Measurements from ENCODE around the gene GPR108.

DNA sequence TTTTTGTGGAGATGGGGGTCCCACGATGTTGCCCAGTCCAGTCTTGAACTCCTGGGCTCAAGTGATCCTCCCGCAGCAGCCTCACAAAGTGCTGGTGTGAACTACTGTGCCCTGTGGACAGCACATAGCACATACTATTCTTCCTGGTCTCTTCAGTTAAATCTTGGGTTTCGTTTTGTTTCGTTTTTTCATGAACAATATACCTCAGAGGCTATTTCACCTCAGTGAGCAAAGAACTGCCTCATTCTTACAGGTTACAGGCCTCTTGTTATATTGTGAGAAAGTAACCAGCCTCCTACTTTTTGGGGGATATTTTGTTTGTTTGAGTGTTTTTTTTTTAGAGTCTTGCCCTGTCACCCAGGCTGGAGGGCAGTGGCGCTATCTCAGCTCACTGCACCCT, 15.6 kb downstream of the GPR108 start:
- TF ChIP-seq, protein P1, sequence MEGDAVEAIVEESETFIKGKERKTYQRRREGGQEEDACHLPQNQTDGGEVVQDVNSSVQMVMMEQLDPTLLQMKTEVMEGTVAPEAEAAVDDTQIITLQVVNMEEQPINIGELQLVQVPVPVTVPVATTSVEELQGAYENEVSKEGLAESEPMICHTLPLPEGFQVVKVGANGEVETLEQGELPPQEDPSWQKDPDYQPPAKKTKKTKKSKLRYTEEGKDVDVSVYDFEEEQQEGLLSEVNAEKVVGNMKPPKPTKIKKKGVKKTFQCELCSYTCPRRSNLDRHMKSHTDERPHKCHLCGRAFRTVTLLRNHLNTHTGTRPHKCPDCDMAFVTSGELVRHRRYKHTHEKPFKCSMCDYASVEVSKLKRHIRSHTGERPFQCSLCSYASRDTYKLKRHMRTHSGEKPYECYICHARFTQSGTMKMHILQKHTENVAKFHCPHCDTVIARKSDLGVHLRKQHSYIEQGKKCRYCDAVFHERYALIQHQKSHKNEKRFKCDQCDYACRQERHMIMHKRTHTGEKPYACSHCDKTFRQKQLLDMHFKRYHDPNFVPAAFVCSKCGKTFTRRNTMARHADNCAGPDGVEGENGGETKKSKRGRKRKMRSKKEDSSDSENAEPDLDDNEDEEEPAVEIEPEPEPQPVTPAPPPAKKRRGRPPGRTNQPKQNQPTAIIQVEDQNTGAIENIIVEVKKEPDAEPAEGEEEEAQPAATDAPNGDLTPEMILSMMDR (IDR thresholded peaks at IDR 0.05) = no peak
- no peak for TF ChIP-seq POLR2A (IDR thresholded peaks at IDR 0.05; ENCODE audit: low read depth)
- no peak for TF ChIP-seq POLR2AphosphoS5 (IDR thresholded peaks at IDR 0.05)
- TF ChIP-seq EP300 (IDR thresholded peaks at IDR 0.05) = no peak
